Testis (tissue), 3 donors: ENCODE data around the gene ABCG1. TPM values are rescaled to one million over a fixed set of nuclear protein-coding genes. Genes with fewer than 3 reads are reported as not detected.

Experiments
- DNase-seq: peaks from one replicate; pipeline ENCODE4 v3.0.0-alpha.2; 2019
- H3K27ac ChIP-seq, 2 donors: fragments of 200-600 bp; sonication (generic); one replicate each; pipeline ENCODE4 v1.5.1; 2019
- H3K27me3 ChIP-seq: fragments of 200-600 bp; sonication (generic); one replicate; pipeline ENCODE4 v1.5.1; 2019
- H3K36me3 ChIP-seq: fragments of 200-600 bp; sonication (generic); one replicate; pipeline ENCODE4 v1.5.1; 2017; ENCODE audit warnings: low read depth; ENCODE audit errors: missing control alignments
- H3K4me1 ChIP-seq: fragments of 200-600 bp; sonication (generic); one replicate; pipeline ENCODE4 v1.5.1; 2019
- H3K4me3 ChIP-seq, 2 donors: fragments of 200-600 bp; sonication (generic); one replicate each; pipeline ENCODE4 v1.5.1; 2017 to 2019
- H3K9me3 ChIP-seq: fragments of 200-600 bp; sonication (generic); one replicate; pipeline ENCODE4 v1.5.1; 2017
- CTCF ChIP-seq, 3 experiments: fragments of 450-650 bp in 2 of 3; fragments of 200-600 bp in 1 of 3; sonication (generic) in 1 of 3; IDR thresholded peaks; one replicate each; pipeline ENCODE4 v1.5.1; 2016 to 2019; ENCODE audit warnings: antibody characterized with exemption in 3 of 3, mild to moderate bottlenecking in 2 of 3, moderate library complexity in 1 of 3
- POLR2A ChIP-seq: fragments of 450-650 bp; IDR thresholded peaks from one replicate; pipeline ENCODE4 v1.6.1; 2017; ENCODE audit warnings: antibody characterized with exemption, mild to moderate bottlenecking, moderate library complexity
- WGBS, 2 donors: methylation state at CpG; one replicate each; pipeline ENCODE4 v1.1.5; 2018; 5-methylcytosine and 5-hydroxymethylcytosine counted together
- intact Hi-C: fragments of 100-400 bp; cut with DNase I; formaldehyde crosslinking; loops from one replicate; pipeline ENCODE4 v1.15.1; 2023; ENCODE audit warnings: low total_unique reads
- polyA plus RNA-seq: library from polyadenylated mRNA; stranded (reverse); fragments of 350-450 nt; fragmentation: Illumina TruSeq; extraction: RNeasy Lipid Tissue Mini Kit (QIAGEN cat#74804); gene quantifications from one replicate; pipeline ENCODE4 v1.2.3, GENCODE V29; 2014; ENCODE audit warnings: low read depth, low replicate concordance; ENCODE audit not compliant: insufficient read depth
- total RNA-seq, 2 donors: library from RNA; depleted of rRNA; stranded (reverse); fragments of >200 nt; gene quantifications; one replicate each; pipeline ENCODE4 v1.2.3, GENCODE V29; 2016

Gene ABCG1
- total and polyA plus RNA-seq, 3 donors from 2014 or later = 4.6 to 5.9 (median 5.1) TPM

- TF ChIP-seq CTCF (IDR thresholded peaks at IDR 0.05) (no peak), POLR2A (no peak)
- H3K27me3 ChIP-seq = no peaks in the 10 kb centered on the region
- WGBS, 2 donors = 76 to 82% methylated on average over 20 to 21 of the region's 21 CpGs
- no peaks in the 10 kb centered on the region for H3K9me3 ChIP-seq
- no peak for DNase-seq
- H3K4me1 ChIP-seq = no peaks in the 10 kb centered on the region
- H3K27ac ChIP-seq = no peak overlapping the region
- no peaks in the 10 kb centered on the region for H3K36me3 ChIP-seq
- no peak overlapping the region for H3K4me3 ChIP-seq
- intact Hi-C loops = no loop called here
These were observed 27.0 kb upstream of the ABCG1 start for GRCh38 chr21:42191696-42192595.

GRCh38 chr21:42193131-42193671 is 25.7 kb upstream of the ABCG1 start:
- Histone ChIP-seq H3K4me3 (no peak overlapping the region), H3K36me3 (no peaks in the 10 kb centered on the region), H3K4me1 (no peaks in the 10 kb centered on the region), H3K27ac (no peak overlapping the region), H3K9me3 (no peaks in the 10 kb centered on the region), H3K27me3 (no peaks in the 10 kb centered on the region)
- no peak for DNase-seq
- no peak for TF ChIP-seq POLR2A
- no peak for TF ChIP-seq CTCF (IDR thresholded peaks at IDR 0.05)
- 76 to 88% methylated on average over 9 of the region's 9 CpGs for WGBS, 2 donors
- intact Hi-C loops = no loop called here

- H3K9me3 ChIP-seq = no peaks in the 10 kb centered on the region
- H3K36me3 ChIP-seq = no peaks in the 10 kb centered on the region
- intact Hi-C loops = no loop called here
- 84 to 91% methylated on average over 6 of the region's 6 CpGs for WGBS, 2 donors
- no peak overlapping the region for H3K27ac ChIP-seq
- H3K27me3 ChIP-seq = no peaks in the 10 kb centered on the region
- H3K4me1 ChIP-seq = no peaks in the 10 kb centered on the region
- no peak for DNase-seq
- H3K4me3 ChIP-seq = no peak overlapping the region
- TF ChIP-seq CTCF (IDR thresholded peaks at IDR 0.05) (no peak), POLR2A (no peak)
These were observed 25.2 kb upstream of the ABCG1 start for GRCh38 chr21:42193721-42194120.

GRCh38 chr21:42194863-42195262 is 24.1 kb upstream of the ABCG1 start:
- DNase-seq = no peak
- Histone ChIP-seq H3K4me1 (peaks cover 8% of the 10 kb centered on the region), H3K4me3 (no peak overlapping the region), H3K27me3 (no peaks in the 10 kb centered on the region), H3K27ac (no peak overlapping the region), H3K36me3 (no peaks in the 10 kb centered on the region), H3K9me3 (no peaks in the 10 kb centered on the region)
- TF ChIP-seq POLR2A (no peak), CTCF (IDR thresholded peaks at IDR 0.05) (no peak)
- 84 to 96% methylated on average over 4 to 9 of the region's 9 CpGs for WGBS, 2 donors
- intact Hi-C loops = no loop called here
